Right atrium auricular region (tissue), 2 donors: Measurements from ENCODE around the gene STARD10. TPM values are rescaled to one million over a fixed set of nuclear protein-coding genes. Genes with fewer than 3 reads are reported as not detected.

Experiments used
- DNase-seq: peaks from one replicate; pipeline ENCODE4 v3.0.0-alpha.2; 2019; ENCODE audit warnings: low spot score
- H3K27ac ChIP-seq, 2 donors: fragments of 200-600 bp; sonication (generic); 1 replicate in 1 of 2; 2 replicates in 1 of 2; pipeline ENCODE4 v1.5.1; 2016 to 2019
- H3K27me3 ChIP-seq, 2 donors: fragments of 200-600 bp; sonication (generic); one replicate each; pipeline versions ENCODE4 v1.5.1 to v1.6.0; 2017 to 2019
- H3K36me3 ChIP-seq: fragments of 200-600 bp; sonication (generic); one replicate; pipeline ENCODE4 v1.5.1; 2016
- H3K4me1 ChIP-seq, 2 donors: fragments of 200-600 bp; sonication (generic); one replicate each; pipeline versions ENCODE4 v1.5.1 to v1.6.0; 2017 to 2019
- H3K4me3 ChIP-seq, 2 donors: fragments of 200-600 bp; sonication (generic); 1 replicate in 1 of 2; 2 replicates in 1 of 2; pipeline ENCODE4 v1.5.1; 2017 to 2019; ENCODE audit warnings: mild to moderate bottlenecking in 1 of 2, moderate library complexity in 1 of 2
- H3K9me3 ChIP-seq, 2 donors: fragments of 200-600 bp; sonication (generic); one replicate each; pipeline ENCODE4 v1.5.1; 2019
- CTCF ChIP-seq, 2 donors: fragments of 200-600 bp; sonication (generic); IDR thresholded peaks; one replicate each; pipeline ENCODE4 v1.5.1; 2019; ENCODE audit warnings: antibody characterized with exemption in 2 of 2
- total RNA-seq, 2 donors: library from RNA; depleted of rRNA; stranded (reverse); fragments of >200 nt; gene quantifications; one replicate each; pipeline ENCODE4 v1.1.0, GENCODE V29; 2016

Gene STARD10
- total RNA-seq, 2 donors from 2014 or later, result 77.0 to 112 TPM

DNA sequence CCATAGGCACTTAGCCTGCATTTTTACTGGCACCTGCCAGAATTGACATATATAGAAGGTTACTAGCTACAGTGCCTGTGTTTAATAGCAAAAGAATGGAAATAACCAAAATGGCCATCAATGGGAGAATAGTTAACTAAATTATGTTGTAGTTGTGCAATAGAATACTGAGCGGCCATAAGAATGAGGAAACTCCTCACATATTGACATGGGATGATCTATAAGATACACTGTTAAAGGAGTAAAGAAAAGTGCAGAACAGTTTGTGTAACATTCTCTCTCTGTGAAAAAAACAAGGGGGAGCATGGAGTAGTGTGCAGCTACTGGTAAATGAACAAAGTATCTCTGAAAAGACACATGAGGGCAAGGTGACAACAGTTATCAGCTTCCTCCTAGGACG, 63.1 kb downstream of the STARD10 start:
- no peak for TF ChIP-seq CTCF (IDR thresholded peaks at IDR 0.05)
- no peaks in the 10 kb centered on the region for H3K36me3 ChIP-seq
- DNase-seq, result no peak
- H3K4me3 ChIP-seq, result no peak overlapping the region
- no peaks in the 10 kb centered on the region for H3K27me3 ChIP-seq
- H3K9me3 ChIP-seq, result no peaks in the 10 kb centered on the region
- no peak overlapping the region for H3K27ac ChIP-seq
- H3K4me1 ChIP-seq, result peaks cover 0 to 21% of the 10 kb centered on the region in 2 donors

DNA sequence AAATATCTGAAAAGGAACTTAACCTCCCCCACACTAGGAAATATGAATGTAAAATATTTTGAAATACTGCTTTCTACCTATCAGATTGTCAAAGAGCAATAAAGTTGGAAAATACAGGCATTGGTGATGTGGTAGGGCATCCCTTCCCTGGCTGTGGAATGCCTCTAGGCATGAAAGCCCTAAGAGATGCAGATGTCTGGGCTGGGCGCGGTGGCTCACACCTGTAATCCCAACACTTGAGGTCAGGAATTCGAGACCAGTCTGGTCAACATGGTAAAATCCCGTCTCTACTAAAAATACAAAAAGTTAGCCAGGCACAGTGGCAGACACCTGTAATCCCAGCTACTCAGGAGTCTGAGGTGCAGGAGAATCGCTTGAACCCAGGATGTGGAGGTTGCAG, 63.6 kb downstream of the STARD10 start:
- H3K27me3 ChIP-seq, result no peaks in the 10 kb centered on the region
- DNase-seq, result no peak

DNA sequence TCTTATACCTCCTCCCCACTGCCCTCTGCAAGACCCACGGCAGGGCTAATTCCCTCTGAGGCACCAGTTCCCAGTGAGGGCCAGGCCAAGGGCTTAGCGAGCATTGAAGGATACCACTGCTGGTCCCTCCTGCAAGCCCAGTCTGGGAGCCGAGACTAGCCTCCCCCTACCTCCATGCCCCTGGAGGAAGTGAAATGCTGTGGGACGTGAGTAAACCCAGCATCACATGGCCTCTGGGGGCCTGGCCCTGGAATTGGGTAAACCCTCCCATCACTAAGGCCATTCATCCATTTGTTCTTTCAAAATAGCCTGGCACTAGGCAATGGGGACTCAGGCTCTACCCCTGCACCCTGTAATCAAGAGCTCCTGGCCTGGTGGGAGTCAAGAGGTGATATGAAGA, 66.3 kb downstream of the STARD10 start:
- peaks cover 3 to 25% of the 10 kb centered on the region in 2 donors for H3K4me1 ChIP-seq
- DNase-seq, result no peak
- no peaks in the 10 kb centered on the region for H3K9me3 ChIP-seq
- peak overlapping the region in 1 of 2 donors; percentile 27 for H3K27ac ChIP-seq
- no peaks in the 10 kb centered on the region for H3K36me3 ChIP-seq
- no peak overlapping the region for H3K4me3 ChIP-seq
- no peak for TF ChIP-seq CTCF (IDR thresholded peaks at IDR 0.05)
- H3K27me3 ChIP-seq, result no peaks in the 10 kb centered on the region

More for the DNA sequence above, 63.6 kb downstream of the STARD10 start:
- no peak for TF ChIP-seq CTCF (IDR thresholded peaks at IDR 0.05)
- H3K9me3 ChIP-seq, result no peaks in the 10 kb centered on the region
- H3K27ac ChIP-seq, result no peak overlapping the region
- no peak overlapping the region for H3K4me3 ChIP-seq
- peaks cover 0 to 19% of the 10 kb centered on the region in 2 donors for H3K4me1 ChIP-seq
- H3K36me3 ChIP-seq, result no peaks in the 10 kb centered on the region

DNA sequence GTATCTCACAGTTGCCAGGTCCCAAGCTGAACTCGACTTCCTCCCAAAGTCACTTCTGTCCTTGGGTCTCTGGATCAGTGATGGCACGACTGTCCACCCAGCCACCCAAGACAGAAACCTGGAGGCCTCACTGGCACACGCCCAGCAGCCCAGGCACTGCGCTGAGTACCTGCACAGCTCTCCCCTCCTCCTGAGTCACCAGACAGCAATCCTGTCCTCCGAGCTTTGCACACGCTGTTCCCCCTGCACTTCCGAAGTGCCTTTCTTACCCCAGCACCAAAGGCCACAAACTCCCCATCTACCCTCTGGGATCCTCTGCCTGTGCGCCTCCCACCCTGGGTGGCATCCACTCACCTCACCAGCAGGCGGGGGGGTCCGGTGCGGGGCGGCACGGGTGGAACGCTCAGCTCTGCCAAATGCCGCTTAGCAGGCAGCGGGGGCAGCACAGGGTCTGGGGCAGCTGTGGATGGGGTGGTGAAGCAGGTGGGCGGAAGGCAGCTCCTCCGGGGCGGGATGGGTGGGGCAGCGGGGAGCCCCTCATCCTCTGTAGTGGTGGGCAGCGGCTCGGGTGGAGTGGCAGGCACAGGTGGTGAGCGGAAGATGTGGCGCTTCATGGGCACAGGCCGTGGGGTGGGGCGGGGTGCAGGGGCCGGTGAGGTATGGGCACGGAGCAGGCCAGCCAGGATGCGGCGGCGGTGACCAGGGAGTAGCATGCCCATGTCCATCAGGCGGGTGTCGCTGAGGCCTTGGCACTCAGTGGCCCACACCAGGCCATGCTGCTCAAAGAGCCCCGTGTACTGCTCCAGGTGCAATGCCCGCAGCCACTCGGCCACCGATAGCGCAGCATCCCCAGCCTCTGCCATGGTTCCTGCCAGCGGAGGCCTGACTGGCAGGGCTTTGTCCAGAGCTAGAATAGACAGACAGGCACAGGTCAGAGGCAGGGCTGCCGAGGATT, 67.3 kb downstream of the STARD10 start:
- H3K4me3 ChIP-seq, result no peak overlapping the region
- no peak for DNase-seq
- no peaks in the 10 kb centered on the region for H3K36me3 ChIP-seq
- no peak for TF ChIP-seq CTCF (IDR thresholded peaks at IDR 0.05)
- H3K4me1 ChIP-seq, result peaks cover 3 to 31% of the 10 kb centered on the region in 2 donors
- H3K27me3 ChIP-seq, result no peaks in the 10 kb centered on the region
- no peaks in the 10 kb centered on the region for H3K9me3 ChIP-seq
- no peak overlapping the region for H3K27ac ChIP-seq

GRCh38 chr11:72725724-72726028, 68.2 kb downstream of the STARD10 start:
- Histone ChIP-seq H3K9me3 (no peaks in the 10 kb centered on the region), H3K27me3 (no peaks in the 10 kb centered on the region), H3K27ac (peak overlapping the region; percentile 13 to 39), H3K36me3 (no peaks in the 10 kb centered on the region), H3K4me3 (no peak overlapping the region), H3K4me1 (peaks cover 3 to 40% of the 10 kb centered on the region in 2 donors)
- no peak for TF ChIP-seq CTCF (IDR thresholded peaks at IDR 0.05)
- no peak for DNase-seq
